Memory B cell (primary cell): ENCODE results near the gene JSRP1.

Experiments used
- ATAC-seq: fragments of 150-1000 bp; cut with Tn5 transposase; 2 replicates; pipeline ENCODE4 v1.10.0; 2021; ENCODE audit warnings: low read depth, mild to moderate bottlenecking, moderate library complexity
- DNase-seq, 2 donors: peaks; one replicate each; pipeline ENCODE4 v3.0.0; 2022; ENCODE audit warnings: low spot score in 2 of 2
- H3K27ac Mint-ChIP-seq: one replicate; pipeline ENCODE4 v1.8.0; 2022; ENCODE audit warnings: mild to moderate bottlenecking, moderate library complexity, mixed read lengths
- H3K27me3 Mint-ChIP-seq: one replicate; pipeline ENCODE4 v1.8.0; 2022; ENCODE audit warnings: mixed read lengths
- H3K36me3 Mint-ChIP-seq: one replicate; pipeline ENCODE4 v1.8.0; 2022; ENCODE audit warnings: mild to moderate bottlenecking, mixed read lengths
- H3K4me1 Mint-ChIP-seq: one replicate; pipeline ENCODE4 v1.8.0; 2022; ENCODE audit warnings: mixed read lengths
- H3K4me3 Mint-ChIP-seq: one replicate; pipeline ENCODE4 v1.8.0; 2022; ENCODE audit warnings: mild to moderate bottlenecking, moderate library complexity, mixed read lengths
- H3K9me3 Mint-ChIP-seq: one replicate; pipeline ENCODE4 v1.8.0; 2022; ENCODE audit warnings: mixed read lengths

Gene JSRP1

DNA sequence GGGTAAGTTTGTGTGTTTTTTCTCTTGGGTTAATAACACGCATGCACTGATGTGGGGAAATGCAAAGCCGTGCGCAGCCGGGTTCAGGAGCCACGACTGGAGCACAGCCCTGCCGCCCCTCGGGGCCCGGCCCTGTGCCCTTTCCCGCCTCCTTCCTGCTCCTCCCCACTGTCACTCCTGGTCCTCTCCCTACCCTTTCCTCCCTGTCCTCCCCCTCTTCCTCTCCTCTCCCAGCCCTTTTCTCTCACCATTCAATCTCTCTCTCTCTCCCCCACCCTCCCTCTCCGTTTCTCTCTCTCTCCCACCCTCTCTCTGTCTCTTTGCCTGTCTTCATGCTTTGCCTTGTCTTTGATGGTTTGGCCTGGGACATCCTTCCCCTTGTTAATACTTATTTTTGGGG is 47.2 kb downstream of the JSRP1 start:
- Mint-ChIP-seq H3K27me3 (no peaks in the 10 kb centered on the region), H3K4me1 (peaks cover 7% of the 10 kb centered on the region), H3K9me3 (no peaks in the 10 kb centered on the region), H3K27ac (no peak overlapping the region), H3K36me3 (peaks cover 21% of the 10 kb centered on the region), H3K4me3 (no peak overlapping the region)
- DNase-seq (no peak), ATAC-seq (no peak)

DNA sequence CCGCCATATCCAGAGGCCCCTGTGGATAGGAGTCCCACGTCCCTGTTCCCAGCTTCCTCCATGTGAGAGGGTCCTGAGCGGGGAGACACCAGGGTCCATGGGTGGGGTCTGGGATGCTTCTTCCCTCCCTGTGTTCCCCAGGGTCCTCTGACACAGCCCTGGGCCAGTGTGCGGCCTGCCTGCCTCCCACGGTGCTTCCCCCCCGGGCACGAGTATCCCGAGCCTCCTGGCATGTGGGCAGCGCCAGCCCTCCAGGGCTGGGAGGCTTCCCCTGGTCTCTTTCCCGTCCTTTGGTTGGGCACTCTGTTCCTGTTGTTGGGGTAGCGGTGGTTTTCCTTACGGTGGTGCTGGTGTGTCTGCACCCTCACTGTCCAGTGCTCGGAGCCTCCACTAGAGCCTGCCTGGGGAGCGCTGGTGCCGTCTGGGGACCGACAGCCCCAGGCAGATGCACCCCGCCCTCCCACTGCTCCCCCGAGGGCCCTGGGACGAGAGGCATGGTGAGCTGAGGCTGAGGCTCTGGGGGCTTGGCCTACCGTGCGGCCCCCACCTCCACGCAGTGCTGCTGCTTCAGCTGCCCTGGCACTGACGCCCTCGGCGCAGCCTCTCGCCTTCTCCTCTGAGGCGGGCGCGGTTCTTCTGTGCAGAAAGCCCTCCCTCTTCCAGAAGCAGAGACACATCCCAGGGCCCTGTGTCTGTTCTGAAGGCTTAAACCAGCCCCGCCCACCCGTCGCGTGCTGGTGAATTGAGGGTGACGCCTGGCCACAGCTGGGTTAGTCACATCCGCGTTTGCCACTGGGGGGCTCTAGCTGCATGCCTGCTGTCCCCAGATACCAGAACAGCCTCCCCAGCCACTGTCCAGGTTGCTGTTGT is 48.0 kb downstream of the JSRP1 start:
- H3K9me3 Mint-ChIP-seq, result no peaks in the 10 kb centered on the region
- H3K4me3 Mint-ChIP-seq, result no peak overlapping the region
- no peaks in the 10 kb centered on the region for H3K27me3 Mint-ChIP-seq
- peak; percentile 46 to 50 for DNase-seq
- peaks cover 9% of the 10 kb centered on the region for H3K4me1 Mint-ChIP-seq
- H3K36me3 Mint-ChIP-seq, result peaks cover 20% of the 10 kb centered on the region
- no peak overlapping the region for H3K27ac Mint-ChIP-seq
- peak; percentile 98 for ATAC-seq

DNA sequence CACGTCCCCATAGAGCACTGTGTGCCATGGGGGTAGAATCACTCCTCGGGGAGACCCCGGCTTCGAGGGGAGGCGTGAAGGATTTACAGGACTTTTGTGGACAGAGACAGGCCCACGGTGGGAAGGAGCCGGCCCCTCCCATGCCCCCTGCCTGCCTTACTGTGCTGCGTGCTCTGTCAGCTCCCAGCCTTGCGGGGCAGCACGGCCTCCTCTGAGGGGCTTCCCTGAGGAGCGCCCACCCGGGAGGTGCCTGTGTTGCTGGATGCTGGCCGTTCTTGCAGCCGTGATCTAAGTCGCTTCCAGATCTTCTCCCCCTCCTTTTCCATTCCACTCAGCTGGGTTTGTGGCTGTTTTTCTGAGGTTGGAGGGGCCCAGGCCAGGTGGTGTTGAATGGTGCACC is 49.2 kb downstream of the JSRP1 start:
- ATAC-seq (no peak), DNase-seq (no peak)
- Mint-ChIP-seq H3K9me3 (no peaks in the 10 kb centered on the region), H3K36me3 (peaks cover 20% of the 10 kb centered on the region), H3K4me1 (peaks cover 9% of the 10 kb centered on the region), H3K27ac (peak overlapping the region; percentile 38), H3K4me3 (no peak overlapping the region), H3K27me3 (no peaks in the 10 kb centered on the region)

DNA sequence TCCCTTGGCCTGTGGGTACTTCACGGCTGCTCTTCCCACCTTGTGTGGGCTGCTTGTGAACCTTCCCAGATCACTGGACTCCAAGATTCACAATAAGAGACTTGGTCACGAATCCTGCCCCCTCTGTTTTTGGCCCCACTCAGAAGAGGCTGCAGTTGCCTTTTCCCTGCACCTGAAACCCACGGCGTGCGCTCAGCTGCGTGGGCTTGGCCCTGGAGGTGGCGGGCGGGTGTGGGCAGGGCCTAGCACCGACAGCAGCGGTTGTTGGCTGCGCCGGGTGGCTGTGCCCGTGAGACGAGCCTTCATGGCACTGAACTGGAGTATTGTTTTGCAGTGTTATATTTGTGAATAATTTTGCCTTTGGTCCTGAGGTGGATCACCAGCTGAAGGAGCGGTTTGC is 53.9 kb downstream of the JSRP1 start:
- H3K4me1 Mint-ChIP-seq, result peaks cover 14% of the 10 kb centered on the region
- no peaks in the 10 kb centered on the region for H3K9me3 Mint-ChIP-seq
- ATAC-seq, result no peak
- H3K36me3 Mint-ChIP-seq, result peaks cover 16% of the 10 kb centered on the region
- DNase-seq, result no peak
- H3K4me3 Mint-ChIP-seq, result no peak overlapping the region
- H3K27me3 Mint-ChIP-seq, result no peaks in the 10 kb centered on the region
- H3K27ac Mint-ChIP-seq, result no peak overlapping the region
